SK-N-SH treated with all-trans-retinoic acid at 6 μM for 48 hours (cell line): Measurements from ENCODE around the gene CHRNA1.

ENCODE experiments used
- ATAC-seq: fragments of 200-7000 bp; cut with Tn5 transposase; 3 replicates; pipeline ENCODE4 v1.9.1; 2020; ENCODE audit warnings: mild to moderate bottlenecking, moderate library complexity
- ARNTL ChIP-seq: fragments of 450-650 bp; formaldehyde crosslinking; IDR thresholded peaks from 2 replicates; pipeline ENCODE4 v1.5.0; 2020; ENCODE audit warnings: low read depth, mild to moderate bottlenecking, moderate library complexity, borderline replicate concordance
- BACH2 ChIP-seq: fragments of 250-450 bp; sonication (Bioruptor Pico); IDR thresholded peaks from 2 replicates; pipeline ENCODE4 v1.9.0; 2021; ENCODE audit warnings: mild to moderate bottlenecking, borderline replicate concordance
- CSDC2 ChIP-seq: fragments of 250-450 bp; sonication (Bioruptor Pico); IDR thresholded peaks from 2 replicates; pipeline ENCODE4 v1.5.0; 2020; ENCODE audit warnings: mild to moderate bottlenecking, moderate library complexity
- ESRRG ChIP-seq: fragments of 250-450 bp; sonication (Bioruptor Pico); IDR thresholded peaks from 2 replicates; pipeline ENCODE4 v1.6.1; 2021; ENCODE audit warnings: mild to moderate bottlenecking
- GLIS3 ChIP-seq: fragments of 250-450 bp; sonication (Bioruptor Pico); IDR thresholded peaks from 2 replicates; pipeline ENCODE4 v1.5.0; 2020; ENCODE audit warnings: mild to moderate bottlenecking, moderate library complexity
- ISL1 ChIP-seq: fragments of 250-450 bp; sonication (Bioruptor Pico); IDR thresholded peaks from 2 replicates; pipeline ENCODE4 v2.1.2; 2022; ENCODE audit warnings: mild to moderate bottlenecking, moderate library complexity
- OSR1 ChIP-seq: fragments of 250-450 bp; sonication (Bioruptor Pico); IDR thresholded peaks from 2 replicates; pipeline ENCODE4 v1.8.0; 2022; ENCODE audit warnings: moderate library complexity, mild to moderate bottlenecking, inconsistent platforms
- PPARA ChIP-seq: fragments of 250-450 bp; sonication (Bioruptor Pico); IDR thresholded peaks from 2 replicates; pipeline ENCODE4 v1.5.0; 2020; ENCODE audit warnings: mild to moderate bottlenecking, borderline replicate concordance
- SNAI2 ChIP-seq: fragments of 250-450 bp; sonication (Bioruptor Pico); IDR thresholded peaks from 2 replicates; pipeline ENCODE4 v1.5.0; 2020; ENCODE audit warnings: mild to moderate bottlenecking, moderate library complexity
- TCF4 ChIP-seq: fragments of 250-450 bp; sonication (Bioruptor Pico); IDR thresholded peaks from 2 replicates; pipeline ENCODE4 v1.8.0; 2021; ENCODE audit warnings: mild to moderate bottlenecking, moderate library complexity, borderline replicate concordance
- ZC3H10 ChIP-seq: fragments of 250-450 bp; sonication (Bioruptor Pico); IDR thresholded peaks from 2 replicates; pipeline ENCODE4 v1.5.1; 2021; ENCODE audit warnings: mild to moderate bottlenecking, moderate library complexity
- ZFP3 ChIP-seq: fragments of 250-450 bp; sonication (Bioruptor Pico); IDR thresholded peaks from 2 replicates; pipeline ENCODE4 v1.5.0; 2020; ENCODE audit warnings: mild to moderate bottlenecking, moderate library complexity
- ZFP30 ChIP-seq: fragments of 450-650 bp; formaldehyde crosslinking; IDR thresholded peaks from 2 replicates; pipeline ENCODE4 v1.5.0; 2022; ENCODE audit warnings: mild to moderate bottlenecking, moderate library complexity
- ZNF70 ChIP-seq: fragments of 450-650 bp; formaldehyde crosslinking; IDR thresholded peaks from 2 replicates; pipeline ENCODE4 v1.5.0; 2020; ENCODE audit warnings: mild to moderate bottlenecking, moderate library complexity
- ZNF8 ChIP-seq: fragments of 450-650 bp; formaldehyde crosslinking; IDR thresholded peaks from 2 replicates; pipeline ENCODE4 v1.5.0; 2020; ENCODE audit warnings: mild to moderate bottlenecking, moderate library complexity
- TF ChIP-seq, protein P1 (sequence below): fragments of 250-450 bp; sonication (Bioruptor Pico); IDR thresholded peaks from 2 replicates; pipeline ENCODE4 v1.8.0; 2021; ENCODE audit warnings: low read depth, mild to moderate bottlenecking, moderate library complexity, borderline replicate concordance
- TF ChIP-seq, protein P2 (sequence below): fragments of 250-450 bp; sonication (Bioruptor Pico); IDR thresholded peaks from 2 replicates; pipeline ENCODE4 v1.5.1; 2020; ENCODE audit warnings: low read depth, mild to moderate bottlenecking, moderate library complexity
- TF ChIP-seq, protein P3 (sequence below): fragments of 250-450 bp; sonication (Bioruptor Pico); IDR thresholded peaks from 2 replicates; pipeline ENCODE4 v1.8.0; 2020; ENCODE audit warnings: mild to moderate bottlenecking, moderate library complexity, borderline replicate concordance
- TF ChIP-seq, protein P4 (sequence below): fragments of 250-450 bp; sonication (Bioruptor Pico); IDR thresholded peaks from 2 replicates; pipeline ENCODE4 v1.5.0; 2020; ENCODE audit warnings: mild to moderate bottlenecking, moderate library complexity
- TF ChIP-seq, protein P5 (sequence below): fragments of 250-450 bp; sonication (Bioruptor Pico); IDR thresholded peaks from 2 replicates; pipeline ENCODE4 v1.5.1; 2021; ENCODE audit warnings: mild to moderate bottlenecking, moderate library complexity

The CHRNA1 gene

DNA sequence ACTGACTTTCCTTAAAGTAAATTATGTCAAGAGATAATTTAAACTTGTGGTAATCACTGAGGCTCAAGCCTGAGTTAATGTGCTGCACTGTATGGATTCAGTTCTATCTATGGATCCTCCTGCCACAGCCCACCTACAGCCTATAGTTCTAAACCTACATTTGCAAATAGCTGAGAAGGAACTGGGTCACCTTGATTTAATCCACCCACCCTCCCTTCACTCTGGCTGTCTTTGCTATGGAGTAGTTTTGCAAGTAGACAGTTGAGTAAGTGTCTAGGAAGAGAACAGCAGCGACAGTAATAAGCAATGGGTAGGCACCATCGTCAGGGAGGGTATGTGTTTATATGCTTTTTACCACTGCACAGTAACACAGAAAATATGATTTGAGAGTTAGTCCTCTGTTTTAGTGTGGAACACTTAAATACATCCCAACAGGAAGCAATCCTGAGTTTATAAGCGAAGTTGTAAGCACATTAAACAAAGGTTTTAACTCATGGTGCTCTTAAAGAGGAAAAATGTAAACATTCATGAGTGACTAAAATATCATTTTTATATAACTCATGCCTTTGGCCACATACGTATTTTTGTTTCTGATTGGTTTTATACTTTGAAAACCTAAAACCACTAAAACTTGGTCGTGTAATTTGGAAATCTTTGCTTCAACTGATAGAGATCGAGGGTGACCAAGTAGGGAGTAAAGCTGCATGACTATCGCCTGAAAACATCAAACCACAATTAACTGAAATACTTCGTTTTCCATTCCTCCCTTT lies 36.3 kb upstream of the CHRNA1 start:
- TF ChIP-seq, protein P1, sequence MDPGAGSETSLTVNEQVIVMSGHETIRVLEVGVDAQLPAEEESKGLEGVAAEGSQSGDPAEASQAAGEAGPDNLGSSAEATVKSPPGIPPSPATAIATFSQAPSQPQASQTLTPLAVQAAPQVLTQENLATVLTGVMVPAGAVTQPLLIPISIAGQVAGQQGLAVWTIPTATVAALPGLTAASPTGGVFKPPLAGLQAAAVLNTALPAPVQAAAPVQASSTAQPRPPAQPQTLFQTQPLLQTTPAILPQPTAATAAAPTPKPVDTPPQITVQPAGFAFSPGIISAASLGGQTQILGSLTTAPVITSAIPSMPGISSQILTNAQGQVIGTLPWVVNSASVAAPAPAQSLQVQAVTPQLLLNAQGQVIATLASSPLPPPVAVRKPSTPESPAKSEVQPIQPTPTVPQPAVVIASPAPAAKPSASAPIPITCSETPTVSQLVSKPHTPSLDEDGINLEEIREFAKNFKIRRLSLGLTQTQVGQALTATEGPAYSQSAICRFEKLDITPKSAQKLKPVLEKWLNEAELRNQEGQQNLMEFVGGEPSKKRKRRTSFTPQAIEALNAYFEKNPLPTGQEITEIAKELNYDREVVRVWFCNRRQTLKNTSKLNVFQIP (CRISPR knock-in tag), result no peak
- TF ChIP-seq ZFP3 (CRISPR knock-in tag) (no peak), ESRRG (CRISPR knock-in tag) (no peak)
- TF ChIP-seq, protein P2, sequence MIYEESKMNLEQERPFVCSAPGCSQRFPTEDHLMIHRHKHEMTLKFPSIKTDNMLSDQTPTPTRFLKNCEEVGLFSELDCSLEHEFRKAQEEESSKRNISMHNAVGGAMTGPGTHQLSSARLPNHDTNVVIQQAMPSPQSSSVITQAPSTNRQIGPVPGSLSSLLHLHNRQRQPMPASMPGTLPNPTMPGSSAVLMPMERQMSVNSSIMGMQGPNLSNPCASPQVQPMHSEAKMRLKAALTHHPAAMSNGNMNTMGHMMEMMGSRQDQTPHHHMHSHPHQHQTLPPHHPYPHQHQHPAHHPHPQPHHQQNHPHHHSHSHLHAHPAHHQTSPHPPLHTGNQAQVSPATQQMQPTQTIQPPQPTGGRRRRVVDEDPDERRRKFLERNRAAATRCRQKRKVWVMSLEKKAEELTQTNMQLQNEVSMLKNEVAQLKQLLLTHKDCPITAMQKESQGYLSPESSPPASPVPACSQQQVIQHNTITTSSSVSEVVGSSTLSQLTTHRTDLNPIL (CRISPR knock-in tag), result no peak
- TF ChIP-seq, protein P3, sequence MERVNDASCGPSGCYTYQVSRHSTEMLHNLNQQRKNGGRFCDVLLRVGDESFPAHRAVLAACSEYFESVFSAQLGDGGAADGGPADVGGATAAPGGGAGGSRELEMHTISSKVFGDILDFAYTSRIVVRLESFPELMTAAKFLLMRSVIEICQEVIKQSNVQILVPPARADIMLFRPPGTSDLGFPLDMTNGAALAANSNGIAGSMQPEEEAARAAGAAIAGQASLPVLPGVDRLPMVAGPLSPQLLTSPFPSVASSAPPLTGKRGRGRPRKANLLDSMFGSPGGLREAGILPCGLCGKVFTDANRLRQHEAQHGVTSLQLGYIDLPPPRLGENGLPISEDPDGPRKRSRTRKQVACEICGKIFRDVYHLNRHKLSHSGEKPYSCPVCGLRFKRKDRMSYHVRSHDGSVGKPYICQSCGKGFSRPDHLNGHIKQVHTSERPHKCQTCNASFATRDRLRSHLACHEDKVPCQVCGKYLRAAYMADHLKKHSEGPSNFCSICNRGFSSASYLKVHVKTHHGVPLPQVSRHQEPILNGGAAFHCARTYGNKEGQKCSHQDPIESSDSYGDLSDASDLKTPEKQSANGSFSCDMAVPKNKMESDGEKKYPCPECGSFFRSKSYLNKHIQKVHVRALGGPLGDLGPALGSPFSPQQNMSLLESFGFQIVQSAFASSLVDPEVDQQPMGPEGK (CRISPR knock-in tag), result no peak
- TF ChIP-seq, all 23 proteins: peak for 0
- ATAC-seq, result no peak

DNA sequence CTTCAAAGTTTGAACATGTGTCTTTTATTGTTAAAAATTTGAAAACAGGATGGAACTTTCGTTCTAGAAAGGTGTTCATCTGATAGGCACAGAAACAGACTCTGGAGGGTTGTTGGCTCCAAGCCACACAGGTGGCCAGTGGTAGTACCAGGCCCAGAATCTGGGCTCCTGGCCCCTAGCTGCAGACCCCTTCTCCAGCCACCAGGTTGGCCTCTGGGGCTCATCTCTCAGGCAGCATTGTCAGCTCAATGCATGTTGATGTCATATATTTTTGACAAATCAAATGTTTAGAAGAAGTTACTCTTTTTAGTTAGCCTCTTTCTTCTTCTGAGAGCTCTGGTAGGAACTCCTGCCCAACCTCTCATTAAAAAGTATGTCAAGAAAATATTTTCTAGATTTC lies 34.5 kb upstream of the CHRNA1 start:
- TF ChIP-seq, protein P2 (CRISPR knock-in tag), result no peak
- TF ChIP-seq BACH2 (CRISPR knock-in tag) (no peak), GLIS3 (CRISPR knock-in tag) (no peak), PPARA (CRISPR knock-in tag) (no peak), ZC3H10 (CRISPR knock-in tag) (no peak), OSR1 (CRISPR knock-in tag) (no peak), TCF4 (CRISPR knock-in tag) (no peak), ZNF8 (CRISPR knock-in tag) (no peak), ZFP30 (no peak), ZNF70 (CRISPR knock-in tag) (no peak), ESRRG (CRISPR knock-in tag) (no peak), CSDC2 (no peak)
- TF ChIP-seq, protein P4, sequence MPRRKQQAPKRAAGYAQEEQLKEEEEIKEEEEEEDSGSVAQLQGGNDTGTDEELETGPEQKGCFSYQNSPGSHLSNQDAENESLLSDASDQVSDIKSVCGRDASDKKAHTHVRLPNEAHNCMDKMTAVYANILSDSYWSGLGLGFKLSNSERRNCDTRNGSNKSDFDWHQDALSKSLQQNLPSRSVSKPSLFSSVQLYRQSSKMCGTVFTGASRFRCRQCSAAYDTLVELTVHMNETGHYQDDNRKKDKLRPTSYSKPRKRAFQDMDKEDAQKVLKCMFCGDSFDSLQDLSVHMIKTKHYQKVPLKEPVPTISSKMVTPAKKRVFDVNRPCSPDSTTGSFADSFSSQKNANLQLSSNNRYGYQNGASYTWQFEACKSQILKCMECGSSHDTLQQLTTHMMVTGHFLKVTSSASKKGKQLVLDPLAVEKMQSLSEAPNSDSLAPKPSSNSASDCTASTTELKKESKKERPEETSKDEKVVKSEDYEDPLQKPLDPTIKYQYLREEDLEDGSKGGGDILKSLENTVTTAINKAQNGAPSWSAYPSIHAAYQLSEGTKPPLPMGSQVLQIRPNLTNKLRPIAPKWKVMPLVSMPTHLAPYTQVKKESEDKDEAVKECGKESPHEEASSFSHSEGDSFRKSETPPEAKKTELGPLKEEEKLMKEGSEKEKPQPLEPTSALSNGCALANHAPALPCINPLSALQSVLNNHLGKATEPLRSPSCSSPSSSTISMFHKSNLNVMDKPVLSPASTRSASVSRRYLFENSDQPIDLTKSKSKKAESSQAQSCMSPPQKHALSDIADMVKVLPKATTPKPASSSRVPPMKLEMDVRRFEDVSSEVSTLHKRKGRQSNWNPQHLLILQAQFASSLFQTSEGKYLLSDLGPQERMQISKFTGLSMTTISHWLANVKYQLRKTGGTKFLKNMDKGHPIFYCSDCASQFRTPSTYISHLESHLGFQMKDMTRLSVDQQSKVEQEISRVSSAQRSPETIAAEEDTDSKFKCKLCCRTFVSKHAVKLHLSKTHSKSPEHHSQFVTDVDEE (CRISPR knock-in tag), result no peak
- TF ChIP-seq, protein P5, sequence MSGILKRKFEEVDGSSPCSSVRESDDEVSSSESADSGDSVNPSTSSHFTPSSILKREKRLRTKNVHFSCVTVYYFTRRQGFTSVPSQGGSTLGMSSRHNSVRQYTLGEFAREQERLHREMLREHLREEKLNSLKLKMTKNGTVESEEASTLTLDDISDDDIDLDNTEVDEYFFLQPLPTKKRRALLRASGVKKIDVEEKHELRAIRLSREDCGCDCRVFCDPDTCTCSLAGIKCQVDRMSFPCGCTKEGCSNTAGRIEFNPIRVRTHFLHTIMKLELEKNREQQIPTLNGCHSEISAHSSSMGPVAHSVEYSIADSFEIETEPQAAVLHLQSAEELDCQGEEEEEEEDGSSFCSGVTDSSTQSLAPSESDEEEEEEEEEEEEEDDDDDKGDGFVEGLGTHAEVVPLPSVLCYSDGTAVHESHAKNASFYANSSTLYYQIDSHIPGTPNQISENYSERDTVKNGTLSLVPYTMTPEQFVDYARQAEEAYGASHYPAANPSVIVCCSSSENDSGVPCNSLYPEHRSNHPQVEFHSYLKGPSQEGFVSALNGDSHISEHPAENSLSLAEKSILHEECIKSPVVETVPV (CRISPR knock-in tag), result no peak
- ATAC-seq, result no peak

DNA sequence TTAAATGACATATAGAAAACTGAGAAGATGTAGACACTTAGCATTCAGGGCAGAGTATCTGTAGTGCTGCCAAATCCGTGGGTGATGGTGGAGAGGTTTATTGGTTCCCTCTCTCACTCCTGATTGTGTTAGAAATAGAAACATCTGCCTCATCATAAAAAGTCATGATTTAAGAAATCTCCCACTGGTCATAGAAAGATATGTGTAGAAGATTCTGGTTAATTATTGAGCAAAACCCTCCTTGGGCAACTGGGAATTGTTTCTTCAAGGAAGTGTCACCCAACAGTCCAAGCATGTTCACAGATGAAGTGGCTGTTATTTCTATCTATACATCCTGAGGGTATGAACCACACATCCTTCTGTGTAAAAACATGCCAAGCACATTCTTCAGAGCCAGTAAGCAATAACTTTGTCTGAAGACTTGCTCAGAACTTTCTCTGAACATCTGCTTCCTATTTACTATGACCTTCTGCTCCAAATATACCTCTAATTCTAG lies 33.6 kb upstream of the CHRNA1 start:
- ATAC-seq, result peak; percentile 79
- TF ChIP-seq, protein P5 (CRISPR knock-in tag), result no peak
- no peak for TF ChIP-seq ZFP3 (CRISPR knock-in tag)
- no peak for TF ChIP-seq CSDC2
- TF ChIP-seq ZNF8 (CRISPR knock-in tag), result no peak
- no peak for TF ChIP-seq ZFP30
- no peak for TF ChIP-seq SNAI2 (CRISPR knock-in tag)
- no peak for TF ChIP-seq BACH2 (CRISPR knock-in tag)
- no peak for TF ChIP-seq ISL1
- TF ChIP-seq, protein P3 (CRISPR knock-in tag), result no peak
- no peak for TF ChIP-seq ARNTL (CRISPR knock-in tag)
- TF ChIP-seq, protein P1 (CRISPR knock-in tag), result no peak
